Calu3 (cell line): Measurements from ENCODE around the gene EMILIN3. TPM values are rescaled to one million over a fixed set of nuclear protein-coding genes. Genes with fewer than 3 reads are reported as not detected.

Source experiments
- BruUV-seq: library from RNA; stranded (reverse); fragments of 400-500 nt; replicated peaks from 2 replicates; lab custom pipeline; 2021; lab: Mats Ljungman, UMichigan
- CTCF ChIA-PET: fragments of 300-600 bp; sonication (Branson Sonifier 250); formaldehyde crosslinking; loops from one replicate; lab custom pipeline; 2022; ENCODE audit warnings: antibody characterized with exemption; lab: Charles Lee
- DNase-seq: peaks from one replicate; pipeline ENCODE4 v3.0.0; 2022
- H3K27ac Mint-ChIP-seq: one replicate; pipeline ENCODE4 v1.8.0; 2022; ENCODE audit warnings: mixed read lengths; ENCODE audit not compliant: unreplicated experiment
- H3K27me3 Mint-ChIP-seq: one replicate; pipeline ENCODE4 v1.8.0; 2022; ENCODE audit warnings: mixed read lengths; ENCODE audit not compliant: unreplicated experiment
- H3K36me3 Mint-ChIP-seq: one replicate; pipeline ENCODE4 v1.8.0; 2022; ENCODE audit warnings: mild to moderate bottlenecking, moderate library complexity, mixed read lengths; ENCODE audit not compliant: insufficient read depth, unreplicated experiment
- H3K4me1 Mint-ChIP-seq: one replicate; pipeline ENCODE4 v1.8.0; 2022; ENCODE audit warnings: mild to moderate bottlenecking, low read depth, mixed read lengths; ENCODE audit not compliant: unreplicated experiment
- H3K4me3 Mint-ChIP-seq: one replicate; pipeline ENCODE4 v1.8.0; 2022; ENCODE audit warnings: mild to moderate bottlenecking, low read depth, moderate library complexity, mixed read lengths; ENCODE audit not compliant: unreplicated experiment
- H3K9me3 Mint-ChIP-seq: one replicate; pipeline ENCODE4 v1.8.0; 2022; ENCODE audit warnings: low read depth, mixed read lengths; ENCODE audit not compliant: unreplicated experiment
- intact Hi-C: fragments of 100-400 bp; cut with micrococcal nuclease; formaldehyde crosslinking; loops from one replicate; pipeline ENCODE4 v1.10.0; 2022; ENCODE audit not compliant: unreplicated experiment
- total RNA-seq: library from RNA; stranded (reverse); gene quantifications from 2 replicates; pipeline ENCODE4 v1.2.3, GENCODE V29; 2022
- TF ChIP-seq, protein P1 (sequence below): fragments of 200-600 bp; IDR thresholded peaks from one replicate; pipeline ENCODE4 v1.8.0; 2022; ENCODE audit warnings: antibody characterized with exemption; ENCODE audit not compliant: unreplicated experiment

EMILIN3 gene
- total RNA-seq, 1 experiment from 2014 or later: not detected

DNA sequence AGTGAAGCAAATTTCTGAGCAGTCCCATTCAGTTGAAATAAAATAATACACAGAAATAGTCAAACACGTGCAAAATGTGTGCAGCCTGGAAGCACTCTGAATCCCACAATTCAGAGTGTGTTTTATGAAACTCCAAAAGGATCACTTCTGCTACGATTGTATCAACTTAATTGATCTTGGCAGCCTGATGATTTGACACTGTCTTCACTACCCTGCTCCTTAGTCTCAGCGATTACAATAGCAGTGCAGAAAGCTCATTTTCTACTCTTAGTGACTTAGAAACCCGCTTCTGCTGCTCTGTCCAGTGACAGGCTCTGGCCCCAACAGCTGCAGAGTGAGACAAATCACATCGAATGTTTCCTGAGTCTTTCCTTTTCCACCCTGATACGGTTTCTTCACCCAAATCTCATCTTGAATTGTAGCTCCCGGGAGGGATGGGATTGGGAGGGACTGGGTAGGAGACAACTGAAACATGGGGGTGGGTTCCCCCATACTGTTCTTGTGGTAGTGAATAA lies 16.2 kb upstream of the EMILIN3 start:
- no peak for DNase-seq
- Mint-ChIP-seq H3K27me3 (peaks cover 86% of the 10 kb centered on the region), H3K36me3 (no peaks in the 10 kb centered on the region), H3K4me3 (no peak overlapping the region), H3K4me1 (no peaks in the 10 kb centered on the region), H3K27ac (no peak overlapping the region), H3K9me3 (no peaks in the 10 kb centered on the region)
- TF ChIP-seq, protein P1, sequence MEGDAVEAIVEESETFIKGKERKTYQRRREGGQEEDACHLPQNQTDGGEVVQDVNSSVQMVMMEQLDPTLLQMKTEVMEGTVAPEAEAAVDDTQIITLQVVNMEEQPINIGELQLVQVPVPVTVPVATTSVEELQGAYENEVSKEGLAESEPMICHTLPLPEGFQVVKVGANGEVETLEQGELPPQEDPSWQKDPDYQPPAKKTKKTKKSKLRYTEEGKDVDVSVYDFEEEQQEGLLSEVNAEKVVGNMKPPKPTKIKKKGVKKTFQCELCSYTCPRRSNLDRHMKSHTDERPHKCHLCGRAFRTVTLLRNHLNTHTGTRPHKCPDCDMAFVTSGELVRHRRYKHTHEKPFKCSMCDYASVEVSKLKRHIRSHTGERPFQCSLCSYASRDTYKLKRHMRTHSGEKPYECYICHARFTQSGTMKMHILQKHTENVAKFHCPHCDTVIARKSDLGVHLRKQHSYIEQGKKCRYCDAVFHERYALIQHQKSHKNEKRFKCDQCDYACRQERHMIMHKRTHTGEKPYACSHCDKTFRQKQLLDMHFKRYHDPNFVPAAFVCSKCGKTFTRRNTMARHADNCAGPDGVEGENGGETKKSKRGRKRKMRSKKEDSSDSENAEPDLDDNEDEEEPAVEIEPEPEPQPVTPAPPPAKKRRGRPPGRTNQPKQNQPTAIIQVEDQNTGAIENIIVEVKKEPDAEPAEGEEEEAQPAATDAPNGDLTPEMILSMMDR: no peak
- BruUV-seq: no TSS peak
- intact Hi-C loops: no loop called here
- CTCF ChIA-PET: interaction anchor here (0.5 kb wide), 1 partner anchor 1356 kb away, joined by 3 read pairs; no protein-coding TSS in a partner anchor

DNA sequence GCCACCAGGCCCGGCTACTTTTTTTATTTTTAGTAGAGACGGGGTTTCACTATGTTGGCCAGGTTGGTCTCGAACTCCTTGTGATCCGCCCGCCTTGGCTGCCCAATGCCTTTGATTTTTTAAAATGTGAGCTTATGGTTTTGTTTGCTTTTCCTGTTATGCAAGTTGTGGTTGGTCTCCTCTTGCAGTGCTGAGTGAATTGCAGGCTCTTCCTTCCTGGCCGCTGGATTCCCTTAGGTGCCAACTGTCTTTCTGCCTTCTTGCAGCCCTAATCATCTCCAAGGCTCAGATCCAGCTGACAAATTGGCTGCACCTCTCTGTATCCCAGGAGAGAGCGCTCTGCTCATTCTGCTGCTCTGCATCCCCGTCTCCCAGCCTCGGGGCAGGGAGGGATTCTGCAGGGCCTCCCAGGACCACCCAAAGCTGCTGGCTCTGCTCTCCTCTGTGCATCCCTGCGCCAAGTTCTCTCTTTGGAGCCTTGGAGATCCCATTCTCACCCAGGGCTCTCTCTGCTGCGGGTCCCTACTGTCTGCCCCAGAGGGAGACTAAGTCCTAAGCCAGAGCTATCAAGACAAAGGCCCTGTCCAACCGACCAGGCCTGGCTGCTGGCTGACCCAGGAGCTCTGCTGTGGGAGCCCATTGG lies 14.1 kb upstream of the EMILIN3 start:
- no TSS peak for BruUV-seq
- Mint-ChIP-seq H3K27me3 (peaks cover 89% of the 10 kb centered on the region), H3K27ac (no peak overlapping the region), H3K9me3 (no peaks in the 10 kb centered on the region), H3K4me3 (no peak overlapping the region), H3K4me1 (no peaks in the 10 kb centered on the region), H3K36me3 (no peaks in the 10 kb centered on the region)
- CTCF ChIA-PET: interaction anchor here (0.7 to 2.0 kb wide), 2 partner anchors 40 to 663 kb away, joined by 3 to 7 read pairs; partner anchors contain the start of gene LPIN3
- no peak for DNase-seq
- intact Hi-C loops: no loop called here
- TF ChIP-seq, protein P1: no peak

DNA sequence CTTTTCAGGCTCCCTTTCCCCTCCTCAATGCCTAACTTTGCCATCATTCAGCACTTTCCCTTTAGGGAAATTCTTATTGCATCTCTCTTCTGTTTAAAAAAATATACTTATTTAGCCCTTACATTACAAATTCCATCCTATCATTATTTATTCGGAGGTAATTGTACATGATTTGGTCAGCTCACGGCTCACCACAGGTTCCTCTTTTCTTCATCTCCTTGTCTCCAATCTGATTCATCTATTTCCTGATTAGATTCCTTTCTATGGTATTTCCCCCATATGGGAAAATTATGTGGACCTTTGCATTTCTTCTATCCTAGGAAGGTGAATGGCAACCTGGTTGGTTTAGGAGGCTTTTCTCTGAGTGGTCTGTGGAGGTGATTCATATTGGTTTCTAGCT lies 12.9 kb upstream of the EMILIN3 start:
- no peak for DNase-seq
- BruUV-seq: no TSS peak
- no peaks in the 10 kb centered on the region for H3K4me1 Mint-ChIP-seq
- no peaks in the 10 kb centered on the region for H3K36me3 Mint-ChIP-seq
- CTCF ChIA-PET: interaction anchor here (2.0 kb wide), 1 partner anchor 39 kb away, joined by 7 read pairs; the partner anchor contains the start of gene LPIN3
- no peak overlapping the region for H3K27ac Mint-ChIP-seq
- no peaks in the 10 kb centered on the region for H3K9me3 Mint-ChIP-seq
- peaks cover 92% of the 10 kb centered on the region for H3K27me3 Mint-ChIP-seq
- intact Hi-C loops: no loop called here
- TF ChIP-seq, protein P1: no peak
- no peak overlapping the region for H3K4me3 Mint-ChIP-seq

DNA sequence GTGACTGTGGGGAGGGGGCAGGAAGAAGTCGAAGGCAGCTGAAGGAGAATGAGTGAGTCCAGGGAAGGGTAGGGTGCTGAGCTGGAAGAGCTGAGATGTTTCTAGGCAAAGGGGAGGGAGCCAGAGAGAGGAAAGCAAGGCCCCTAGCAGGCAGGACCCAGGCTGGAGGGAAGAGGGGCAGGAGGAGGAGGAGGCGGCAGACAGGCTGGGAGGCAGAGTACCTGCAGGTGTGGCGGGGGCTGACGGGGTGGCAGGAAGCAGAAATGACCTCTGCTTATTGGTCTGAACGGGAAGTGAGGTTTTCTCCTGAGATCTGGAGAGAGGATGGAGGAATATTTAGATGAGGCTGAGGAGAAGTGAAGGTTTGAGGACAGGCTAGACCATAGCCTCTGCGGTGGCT lies 10.7 kb upstream of the EMILIN3 start:
- Mint-ChIP-seq H3K4me3 (no peak overlapping the region), H3K27ac (no peak overlapping the region)

More for the DNA sequence above, 10.7 kb upstream of the EMILIN3 start:
- Mint-ChIP-seq H3K27me3 (peaks cover 92% of the 10 kb centered on the region), H3K9me3 (no peaks in the 10 kb centered on the region), H3K36me3 (no peaks in the 10 kb centered on the region), H3K4me1 (peaks cover 7% of the 10 kb centered on the region)
- TF ChIP-seq, protein P1: no peak
- intact Hi-C loops: no loop called here
- BruUV-seq: no TSS peak
- no peak for DNase-seq
- CTCF ChIA-PET: no interaction called here
